Astrocyte (in vitro differentiated cells and primary cell): ENCODE data around the gene FGD6. TPM values are rescaled to one million over a fixed set of nuclear protein-coding genes. Genes with fewer than 3 reads are reported as not detected.

ENCODE experiments used
- DNase-seq: peaks from one replicate; pipeline ENCODE4 v3.0.0-alpha.2; 2010; ENCODE audit warnings: low read depth
- FAIRE-seq: peaks from 2 replicates; lab custom pipeline; 2011; peaks lifted over from hg19 to GRCh38; lab: Jason Lieb, UNC
- H2AFZ ChIP-seq: 2 replicates; pipeline ENCODE4 v1.6.0; 2012; ENCODE audit warnings: low read depth, low read length, inconsistent platforms
- H3K27ac ChIP-seq: 2 replicates; pipeline ENCODE4 v1.5.1; 2011; ENCODE audit warnings: low read depth, low read length, inconsistent platforms
- H3K27me3 ChIP-seq: 2 replicates; pipeline ENCODE4 v1.6.0; 2011; ENCODE audit warnings: low read length, inconsistent platforms; ENCODE audit not compliant: insufficient read depth
- H3K36me3 ChIP-seq: 2 replicates; pipeline ENCODE4 v1.5.1; 2011; ENCODE audit warnings: low read length, inconsistent platforms; ENCODE audit not compliant: insufficient read depth
- H3K4me1 ChIP-seq: 2 replicates; pipeline ENCODE4 v1.5.1; 2011; ENCODE audit warnings: low read length, inconsistent platforms; ENCODE audit not compliant: insufficient read depth
- H3K4me2 ChIP-seq: 2 replicates; pipeline ENCODE4 v1.6.0; 2012; ENCODE audit warnings: low read length, inconsistent platforms
- H3K4me3 ChIP-seq: 2 replicates; pipeline ENCODE4 v1.5.1; 2011; ENCODE audit warnings: low read depth, mild to moderate bottlenecking, low read length, inconsistent platforms; ENCODE audit not compliant: insufficient read depth
- H3K79me2 ChIP-seq: 2 replicates; pipeline ENCODE4 v1.6.0; 2012; ENCODE audit warnings: mild to moderate bottlenecking, low read length, inconsistent platforms; ENCODE audit not compliant: insufficient read depth
- H3K9ac ChIP-seq: 2 replicates; pipeline ENCODE4 v1.6.0; 2012; ENCODE audit warnings: mild to moderate bottlenecking, low read length, inconsistent platforms
- H3K9me3 ChIP-seq: 2 replicates; pipeline ENCODE4 v1.5.1; 2012; ENCODE audit warnings: low read depth, mild to moderate bottlenecking, low read length, inconsistent platforms; ENCODE audit not compliant: insufficient read depth
- H4K20me1 ChIP-seq: 2 replicates; pipeline ENCODE4 v1.6.0; 2012; ENCODE audit warnings: low read length, inconsistent platforms; ENCODE audit not compliant: insufficient read depth
- H3K27ac Mint-ChIP-seq: one replicate; pipeline ENCODE4 v1.8.0; 2021; ENCODE audit warnings: mild to moderate bottlenecking, mixed read lengths; ENCODE audit not compliant: unreplicated experiment
- H3K27me3 Mint-ChIP-seq: one replicate; pipeline ENCODE4 v1.8.0; 2021; ENCODE audit warnings: low read depth, mixed read lengths; ENCODE audit not compliant: unreplicated experiment
- H3K36me3 Mint-ChIP-seq: one replicate; pipeline ENCODE4 v1.8.0; 2021; ENCODE audit warnings: low read depth, mixed read lengths; ENCODE audit not compliant: unreplicated experiment
- H3K4me1 Mint-ChIP-seq: one replicate; pipeline ENCODE4 v1.8.0; 2021; ENCODE audit warnings: low read depth, mixed read lengths; ENCODE audit not compliant: unreplicated experiment
- H3K4me3 Mint-ChIP-seq: one replicate; pipeline ENCODE4 v1.8.0; 2021; ENCODE audit warnings: mild to moderate bottlenecking, moderate library complexity, mixed read lengths; ENCODE audit not compliant: unreplicated experiment
- H3K9me3 Mint-ChIP-seq: one replicate; pipeline ENCODE4 v1.8.0; 2021; ENCODE audit warnings: mild to moderate bottlenecking, mixed read lengths; ENCODE audit not compliant: unreplicated experiment
- EZH2 ChIP-seq: IDR thresholded peaks from 2 replicates; pipeline ENCODE4 v1.6.1; 2012; ENCODE audit warnings: mild to moderate bottlenecking, low read length, inconsistent platforms; ENCODE audit not compliant: insufficient read depth
- total RNA-seq: library from RNA; stranded (reverse); gene quantifications from 2 replicates; pipeline ENCODE4 v1.2.1, GENCODE V29; 2021
- TF ChIP-seq, protein P1 (sequence below): IDR thresholded peaks from 2 replicates; pipeline ENCODE4 v1.5.1; 2011; ENCODE audit warnings: low read depth, mild to moderate bottlenecking, inconsistent platforms, low read length, moderate library complexity; ENCODE audit not compliant: insufficient read depth

Gene FGD6
- total RNA-seq, 1 donor from 2014 or later = 26.5 TPM

DNA sequence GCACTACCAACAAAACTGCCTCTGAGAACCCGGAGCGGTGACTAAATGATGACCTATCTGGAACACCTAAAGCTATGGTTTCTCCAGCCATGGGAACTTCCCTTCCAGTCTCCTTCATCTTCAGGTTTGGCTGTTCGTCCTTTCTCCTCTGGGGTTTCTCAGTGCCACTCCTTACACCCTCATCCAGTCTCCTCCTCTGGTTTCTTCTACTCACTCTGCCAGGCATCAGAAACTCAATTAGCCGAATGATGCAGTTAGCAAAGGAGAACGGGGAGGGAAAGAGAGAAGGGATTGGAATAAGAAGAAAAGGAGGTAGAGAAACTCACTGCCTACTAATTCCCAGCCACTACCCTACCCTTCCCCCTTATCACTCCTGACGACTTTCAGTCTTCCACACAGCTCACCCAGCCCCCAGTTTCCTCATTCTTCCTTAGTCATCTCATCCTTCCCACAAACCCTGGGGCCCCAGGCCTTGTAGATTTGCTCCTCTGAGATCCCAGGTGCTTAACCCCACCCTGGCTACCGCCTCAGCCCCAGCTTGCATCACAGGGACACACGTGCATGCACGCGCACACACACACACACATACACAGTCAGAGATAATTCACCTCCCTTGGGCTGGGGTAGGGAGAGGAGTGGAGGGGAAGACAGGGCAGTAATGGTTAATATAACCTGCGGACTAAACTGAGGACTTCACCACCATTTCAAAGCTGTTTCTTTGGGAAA, 13.0 kb downstream of the FGD6 start:
- Histone ChIP-seq H3K4me2 (peak overlapping the region; percentile 86), H3K79me2 (peaks cover 55% of the 10 kb centered on the region), H2AFZ (peak overlapping the region; percentile 66), H3K4me1 (peaks cover 42% of the 10 kb centered on the region), H3K27ac (peak overlapping the region; percentile 95), H4K20me1 (no peaks in the 10 kb centered on the region), H3K9ac (peak overlapping the region; percentile 79), H3K9me3 (no peaks in the 10 kb centered on the region), H3K4me3 (peak overlapping the region; percentile 44), H3K27me3 (no peaks in the 10 kb centered on the region), H3K36me3 (no peaks in the 10 kb centered on the region)
- Mint-ChIP-seq H3K36me3 (peaks cover 6% of the 10 kb centered on the region), H3K4me3 (peak overlapping the region; percentile 74), H3K27ac (peak overlapping the region; percentile 95), H3K9me3 (no peaks in the 10 kb centered on the region), H3K27me3 (no peaks in the 10 kb centered on the region), H3K4me1 (peaks cover 66% of the 10 kb centered on the region)
- FAIRE-seq (no peak), DNase-seq (peak; percentile 93)
- TF ChIP-seq EZH2 = no peak
- TF ChIP-seq, protein P1, sequence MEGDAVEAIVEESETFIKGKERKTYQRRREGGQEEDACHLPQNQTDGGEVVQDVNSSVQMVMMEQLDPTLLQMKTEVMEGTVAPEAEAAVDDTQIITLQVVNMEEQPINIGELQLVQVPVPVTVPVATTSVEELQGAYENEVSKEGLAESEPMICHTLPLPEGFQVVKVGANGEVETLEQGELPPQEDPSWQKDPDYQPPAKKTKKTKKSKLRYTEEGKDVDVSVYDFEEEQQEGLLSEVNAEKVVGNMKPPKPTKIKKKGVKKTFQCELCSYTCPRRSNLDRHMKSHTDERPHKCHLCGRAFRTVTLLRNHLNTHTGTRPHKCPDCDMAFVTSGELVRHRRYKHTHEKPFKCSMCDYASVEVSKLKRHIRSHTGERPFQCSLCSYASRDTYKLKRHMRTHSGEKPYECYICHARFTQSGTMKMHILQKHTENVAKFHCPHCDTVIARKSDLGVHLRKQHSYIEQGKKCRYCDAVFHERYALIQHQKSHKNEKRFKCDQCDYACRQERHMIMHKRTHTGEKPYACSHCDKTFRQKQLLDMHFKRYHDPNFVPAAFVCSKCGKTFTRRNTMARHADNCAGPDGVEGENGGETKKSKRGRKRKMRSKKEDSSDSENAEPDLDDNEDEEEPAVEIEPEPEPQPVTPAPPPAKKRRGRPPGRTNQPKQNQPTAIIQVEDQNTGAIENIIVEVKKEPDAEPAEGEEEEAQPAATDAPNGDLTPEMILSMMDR = no peak

DNA sequence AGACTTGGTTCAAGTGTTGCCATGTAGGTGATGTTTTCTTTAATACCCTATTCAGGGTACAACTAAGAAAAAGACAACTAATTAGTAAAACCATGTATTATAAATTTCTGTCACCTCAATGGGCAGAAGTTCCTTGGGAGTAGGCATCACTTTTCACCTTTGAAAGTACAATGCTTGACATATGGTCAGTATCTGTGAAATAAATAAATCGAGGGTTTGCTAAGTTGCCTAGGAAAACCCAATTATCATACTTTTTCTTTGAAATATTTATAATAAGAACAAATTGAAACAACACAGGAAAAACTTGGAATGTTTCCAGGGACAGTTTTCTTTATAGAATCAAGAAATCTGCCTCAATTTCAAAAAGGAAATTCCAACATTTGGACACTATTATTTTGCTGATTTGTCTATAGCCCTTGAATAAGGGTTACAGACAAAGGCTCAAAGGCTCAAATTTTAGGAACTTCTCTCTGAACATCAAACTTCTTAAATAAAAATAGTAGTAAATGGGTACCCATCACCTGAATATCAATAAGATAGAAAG, 13.7 kb downstream of the FGD6 start:
- H3K4me2 ChIP-seq = peak overlapping the region; percentile 86
- no peak for FAIRE-seq
- Mint-ChIP-seq H3K27me3 (no peaks in the 10 kb centered on the region), H3K9me3 (no peaks in the 10 kb centered on the region), H3K4me3 (peak overlapping the region; percentile 9), H3K36me3 (peaks cover 1% of the 10 kb centered on the region), H3K27ac (peak overlapping the region; percentile 95), H3K4me1 (peaks cover 65% of the 10 kb centered on the region)
- H3K9ac ChIP-seq = peak overlapping the region; percentile 79
- peaks cover 57% of the 10 kb centered on the region for H3K79me2 ChIP-seq
- no peaks in the 10 kb centered on the region for H4K20me1 ChIP-seq
- no peaks in the 10 kb centered on the region for H3K9me3 ChIP-seq
- DNase-seq = no peak
- TF ChIP-seq, protein P1 = no peak
- TF ChIP-seq EZH2 = no peak
- H2AFZ ChIP-seq = no peak overlapping the region
- H3K27ac ChIP-seq = peak overlapping the region; percentile 95
- H3K27me3 ChIP-seq = no peaks in the 10 kb centered on the region
- no peaks in the 10 kb centered on the region for H3K36me3 ChIP-seq
- H3K4me3 ChIP-seq = no peak overlapping the region
- H3K4me1 ChIP-seq = peaks cover 42% of the 10 kb centered on the region
